ENCODE measurements around the gene MOV10L1. TPM values are rescaled to one million over a fixed set of nuclear protein-coding genes. Genes with fewer than 3 reads are reported as not detected.
"Not testable (repeated sequence)": the region's sequence is repeated elsewhere in the genome, so short reads cannot be mapped to it uniquely, and the experiment has no call there.

Gene MOV10L1
- total RNA-seq, 1 donor from 2014 or later: 1.0 TPM

GRCh38 chr22:50105208-50106100 lies 15.6 kb downstream of the MOV10L1 start:
- DNase-seq: peak; percentile 70

GRCh38 chr22:50107529-50107928 lies 17.7 kb downstream of the MOV10L1 start:
- no peak for DNase-seq

- DNase-seq: no peak
These were observed 21.2 kb downstream of the MOV10L1 start for GRCh38 chr22:50111056-50111455.

GRCh38 chr22:50112151-50113118 lies 22.6 kb downstream of the MOV10L1 start:
- peak; percentile 44 for DNase-seq

- peak; percentile 60 for DNase-seq
These were observed 24.6 kb downstream of the MOV10L1 start for GRCh38 chr22:50114221-50115021.

DNA sequence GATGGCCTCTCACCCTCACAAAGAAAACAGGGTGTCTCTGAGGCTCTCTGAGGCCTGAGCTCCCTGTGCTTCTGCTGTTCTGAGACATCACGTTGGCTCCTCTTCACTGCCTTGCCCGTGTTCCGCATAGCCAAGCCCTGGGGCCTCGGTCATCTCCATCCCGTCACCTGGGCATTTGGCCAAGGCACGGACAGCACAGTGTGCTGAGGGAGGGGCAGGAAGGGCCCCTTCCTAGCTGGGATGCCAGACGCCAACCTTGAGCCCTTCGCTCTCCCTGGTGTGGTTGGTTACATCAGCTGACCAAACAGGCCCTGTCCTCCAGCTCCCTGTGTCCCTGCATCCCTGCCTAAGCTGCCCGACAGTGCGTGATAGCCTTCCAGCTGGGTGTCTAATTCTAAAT lies 25.9 kb downstream of the MOV10L1 start:
- no peak for DNase-seq

DNA sequence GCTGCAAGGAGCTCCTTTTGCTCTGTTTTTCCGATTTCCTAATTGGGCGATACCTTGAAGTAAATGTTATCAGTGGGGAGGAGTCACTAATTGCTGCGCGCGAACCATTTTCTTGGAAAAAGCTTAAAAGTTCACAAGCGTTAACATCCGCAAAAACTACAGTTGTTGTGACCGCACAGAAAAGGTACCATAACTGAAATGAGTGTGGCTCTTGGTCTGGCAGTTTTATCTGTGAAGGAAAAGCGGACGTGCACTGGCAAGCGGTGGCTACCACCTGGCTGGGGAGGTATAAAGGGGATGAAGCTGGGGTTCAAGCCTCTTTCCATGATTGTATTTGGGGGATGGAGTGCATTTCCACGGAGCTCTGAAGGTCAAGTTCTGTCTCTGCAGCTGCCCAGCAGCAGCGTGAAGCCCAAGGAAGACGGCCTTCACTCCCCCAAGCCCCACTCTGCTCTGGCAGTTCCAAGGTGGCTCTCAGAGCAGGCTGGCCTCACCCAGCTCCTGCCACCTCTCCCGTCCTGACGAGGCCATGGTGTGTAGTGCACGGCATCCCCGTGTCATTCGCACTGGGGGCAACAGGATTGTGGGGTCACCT lies 27.5 kb downstream of the MOV10L1 start:
- no peak for DNase-seq

GRCh38 chr22:50118129-50118528 lies 28.3 kb downstream of the MOV10L1 start:
- DNase-seq: no peak

DNA sequence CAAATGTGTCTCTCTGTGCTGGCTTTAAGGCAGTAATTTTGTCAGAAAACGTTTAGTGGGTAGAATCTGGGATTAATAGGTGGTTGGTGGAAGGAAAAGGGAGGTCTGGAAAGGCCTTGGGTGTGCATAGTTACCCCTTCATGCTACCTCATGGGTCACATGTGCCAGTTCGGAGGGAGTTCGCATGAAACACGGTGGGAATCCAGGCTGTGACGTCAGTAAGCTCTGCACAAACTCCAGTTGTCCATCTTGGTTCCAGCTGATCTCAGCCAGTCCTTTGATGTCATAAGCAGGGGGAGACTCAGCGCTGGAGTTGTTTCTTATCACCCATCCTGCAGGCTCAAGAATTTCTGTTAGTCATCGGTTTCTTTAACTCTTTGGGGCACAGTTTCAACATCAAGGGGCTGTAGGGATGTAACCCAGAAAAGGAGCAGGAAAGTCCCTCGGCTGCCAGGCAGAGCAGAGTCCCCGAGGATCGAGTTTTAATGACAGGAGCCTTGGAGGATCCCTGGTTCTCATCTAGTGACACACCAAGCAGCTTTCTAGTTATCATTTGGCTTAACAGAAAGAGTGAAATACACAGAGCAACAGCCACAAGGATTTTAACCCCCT lies 28.9 kb downstream of the MOV10L1 start:
- DNase-seq: peak; percentile 66

DNA sequence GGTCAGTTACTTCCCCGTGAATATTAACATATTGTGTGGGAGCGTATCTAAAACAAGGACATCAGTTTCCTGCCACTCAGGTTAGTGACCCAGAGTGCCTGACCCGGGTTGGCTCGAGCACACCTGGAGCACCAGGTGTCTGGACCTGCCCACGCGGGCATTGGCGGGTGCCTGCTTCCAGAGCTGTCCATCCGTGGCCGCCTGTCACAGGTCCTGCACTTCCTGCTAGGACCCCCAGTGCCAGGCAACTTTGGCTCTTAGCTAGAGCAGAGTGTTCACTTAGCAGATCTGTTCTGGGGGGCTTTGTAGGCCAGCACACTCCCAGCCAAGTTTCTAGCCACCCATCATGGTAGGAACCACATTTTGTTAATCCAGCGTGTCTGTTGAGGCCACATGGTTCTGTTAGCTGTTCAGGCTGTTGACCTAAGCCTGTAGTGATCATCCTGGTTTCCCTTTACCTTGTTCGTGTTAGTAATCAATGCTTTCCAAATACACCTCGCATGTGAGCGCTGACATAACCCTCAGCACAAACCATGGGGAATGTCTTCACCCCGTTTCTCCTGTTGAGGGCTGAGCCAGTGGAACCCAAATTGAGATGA lies 29.5 kb downstream of the MOV10L1 start:
- DNase-seq: no peak

GRCh38 chr22:50119768-50120251 lies 30.0 kb downstream of the MOV10L1 start:
- peak; percentile 85 for DNase-seq

GRCh38 chr22:50121202-50121740 lies 31.5 kb downstream of the MOV10L1 start:
- DNase-seq: no peak

DNA sequence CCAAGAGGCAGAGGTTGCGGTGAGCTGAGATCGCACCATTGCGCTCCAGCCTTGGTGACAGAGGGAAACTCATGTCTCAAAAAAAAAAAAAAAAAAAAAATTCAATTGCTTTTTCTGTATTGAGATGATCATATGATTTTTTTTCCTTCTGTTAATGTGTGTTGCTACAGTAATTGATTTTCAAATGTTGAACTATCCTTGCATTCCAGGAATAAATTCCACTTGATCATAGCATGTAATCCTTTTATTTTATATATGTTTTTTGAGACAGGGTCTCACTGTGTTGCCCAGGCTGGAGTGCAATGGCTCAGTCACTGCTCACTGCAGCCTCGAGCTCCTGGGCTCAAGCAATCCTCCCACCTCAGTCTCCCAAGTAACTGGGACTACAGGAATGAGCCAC lies 33.3 kb downstream of the MOV10L1 start:
- DNase-seq: no peak

GRCh38 chr22:50125029-50125428 lies 35.2 kb downstream of the MOV10L1 start:
- DNase-seq: no peak

- DNase-seq: no peak
These were observed 39.4 kb downstream of the MOV10L1 start for GRCh38 chr22:50129121-50129736.

DNA sequence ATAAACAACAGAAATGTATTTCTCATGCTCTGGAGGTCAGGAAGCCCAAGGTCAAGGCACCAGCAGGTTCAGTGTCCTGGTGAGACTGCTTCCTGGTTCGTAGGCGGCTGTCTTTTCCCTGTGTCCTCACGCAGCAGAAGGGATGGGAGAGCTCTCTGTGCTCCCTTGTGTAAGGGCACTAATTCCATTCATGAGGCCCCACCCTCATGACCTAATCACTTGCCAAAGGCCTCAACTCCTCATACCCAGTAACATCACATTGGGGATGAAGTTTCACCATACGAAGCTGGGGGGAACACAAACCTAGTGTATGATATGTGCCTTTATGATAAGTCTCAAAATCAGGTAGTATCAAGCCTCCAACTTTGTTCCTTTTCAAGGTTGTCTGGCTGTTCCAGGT lies 42.1 kb downstream of the MOV10L1 start:
- DNase-seq: no peak

- no peak for DNase-seq
These were observed 44.7 kb downstream of the MOV10L1 start for GRCh38 chr22:50134481-50134880.

DNA sequence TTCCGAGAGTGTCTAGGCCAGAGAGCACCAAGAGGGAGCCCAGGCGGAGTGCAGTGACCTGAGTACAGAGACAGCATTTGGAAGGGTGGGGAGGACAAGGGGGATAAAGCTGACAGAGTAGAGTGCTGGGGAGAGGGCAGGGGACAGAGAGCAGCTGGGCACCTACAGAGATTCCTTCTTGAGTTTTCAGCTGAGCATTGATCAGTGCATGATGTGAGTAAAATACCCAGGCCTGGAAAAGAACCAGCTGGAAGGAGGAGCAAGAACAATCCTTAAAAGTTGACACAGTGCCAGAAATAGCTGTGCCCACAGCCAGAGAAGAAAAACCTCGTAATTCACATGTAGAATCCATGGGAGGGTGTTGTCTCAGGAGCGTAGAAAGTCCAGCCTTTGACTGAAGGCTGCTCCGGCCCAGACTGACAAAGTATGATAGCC lies 46.8 kb downstream of the MOV10L1 start:
- DNase-seq: peak; percentile 72

DNA sequence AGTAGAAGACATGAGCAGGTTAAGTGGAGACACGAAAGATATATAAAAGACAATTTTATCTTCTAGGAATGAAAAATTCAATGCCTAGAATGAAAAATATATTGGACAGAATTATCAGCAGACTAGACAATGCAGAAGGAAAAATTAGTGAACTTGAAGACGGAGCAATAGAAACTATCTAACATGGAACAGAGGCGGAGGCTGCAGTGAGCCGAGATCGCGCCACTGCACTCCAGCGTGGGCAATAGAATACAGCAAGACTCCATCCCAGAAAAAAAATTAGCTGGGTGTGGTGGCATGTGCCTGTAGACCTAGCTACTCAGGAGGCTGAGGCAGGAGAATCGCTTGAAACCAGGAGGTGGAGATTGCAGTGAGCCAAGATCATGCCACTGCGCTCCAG lies 47.5 kb downstream of the MOV10L1 start:
- DNase-seq: not testable (repeated sequence)

DNA sequence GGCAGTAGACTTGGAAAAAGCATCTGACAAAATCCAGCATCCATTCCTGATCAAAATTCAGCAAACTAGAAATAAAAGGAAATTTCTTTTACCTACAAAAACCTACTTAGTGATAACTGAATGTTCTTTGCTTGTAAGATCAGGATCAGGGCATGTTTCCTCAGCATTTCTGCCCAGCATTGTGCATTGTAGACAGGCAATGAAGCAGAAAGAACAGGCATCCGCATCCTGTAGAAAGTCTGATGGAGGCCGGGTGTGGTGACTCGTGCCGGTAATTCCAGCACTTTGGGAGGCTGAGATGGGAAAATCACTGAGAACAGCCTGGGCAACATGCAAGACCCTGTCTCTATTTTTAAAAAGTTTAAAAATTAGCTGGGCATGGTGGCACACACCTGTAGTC lies 48.2 kb downstream of the MOV10L1 start:
- DNase-seq: no peak

Measured in tongue (tissue), 2 donors.